Stomach smooth muscle (tissue), 2 donors: Measurements from ENCODE around the gene PDIA6.
"Not testable (repeated sequence)": the region's sequence is repeated elsewhere in the genome, so short reads cannot be mapped to it uniquely, and the experiment has no call there.

Experiments
- H3K27ac ChIP-seq: one replicate; pipeline ENCODE4 v1.7.0; 2013; ENCODE audit warnings: mild to moderate bottlenecking, low read length, inconsistent platforms
- H3K27me3 ChIP-seq, 2 donors: one replicate each; pipeline ENCODE4 v1.7.0; 2013; ENCODE audit warnings: low read length in 2 of 2; ENCODE audit not compliant: insufficient read depth in 2 of 2, control insufficient read depth in 1 of 2
- H3K36me3 ChIP-seq, 2 donors: one replicate each; pipeline ENCODE4 v1.7.0; 2013; ENCODE audit warnings: low read length in 2 of 2; ENCODE audit not compliant: control insufficient read depth in 2 of 2, insufficient read depth in 2 of 2
- H3K4me1 ChIP-seq: one replicate; pipeline ENCODE4 v1.7.0; 2013; ENCODE audit warnings: low read length; ENCODE audit not compliant: control insufficient read depth, insufficient read depth
- H3K4me3 ChIP-seq, 2 donors: one replicate each; pipeline ENCODE4 v1.7.0; 2013; ENCODE audit warnings: low read length in 2 of 2
- H3K9ac ChIP-seq, 2 donors: one replicate each; pipeline ENCODE4 v1.7.0; 2013; ENCODE audit warnings: low read length in 2 of 2, mild to moderate bottlenecking in 1 of 2
- H3K9me3 ChIP-seq, 2 donors: one replicate each; pipeline ENCODE4 v1.7.0; 2013; ENCODE audit warnings: low read length in 2 of 2; ENCODE audit not compliant: control insufficient read depth in 2 of 2
- donor health status: healthy.
- donor health status: Pancreatic carcinoma.

The PDIA6 gene

DNA sequence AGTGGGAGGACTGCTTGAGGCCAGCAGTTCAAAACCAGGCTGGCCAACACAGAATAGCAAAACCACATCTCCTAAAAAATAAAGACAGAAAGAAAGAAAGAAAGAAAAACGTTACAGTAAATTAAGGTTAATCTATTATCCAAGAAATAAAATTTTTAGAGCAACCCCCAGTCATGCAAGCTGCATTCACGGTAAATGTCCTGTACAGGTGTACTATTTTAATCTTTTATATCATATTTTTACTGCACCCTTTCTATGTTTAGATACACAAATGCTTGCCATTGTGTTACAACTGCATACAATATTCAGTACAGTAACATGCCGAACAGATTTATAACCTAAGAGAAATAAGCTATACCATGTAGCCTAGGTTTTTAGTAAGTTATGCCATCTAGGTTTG is 6.0 kb downstream of the PDIA6 start:
- peaks cover 12% of the 10 kb centered on the region for H3K4me1 ChIP-seq
- H3K27ac ChIP-seq: no peak overlapping the region
- no peak overlapping the region for H3K4me3 ChIP-seq
- H3K36me3 ChIP-seq: peaks cover 1 to 5% of the 10 kb centered on the region in 2 donors
- H3K9me3 ChIP-seq: no peaks in the 10 kb centered on the region
- no peak overlapping the region for H3K9ac ChIP-seq
- H3K27me3 ChIP-seq: no peaks in the 10 kb centered on the region

DNA sequence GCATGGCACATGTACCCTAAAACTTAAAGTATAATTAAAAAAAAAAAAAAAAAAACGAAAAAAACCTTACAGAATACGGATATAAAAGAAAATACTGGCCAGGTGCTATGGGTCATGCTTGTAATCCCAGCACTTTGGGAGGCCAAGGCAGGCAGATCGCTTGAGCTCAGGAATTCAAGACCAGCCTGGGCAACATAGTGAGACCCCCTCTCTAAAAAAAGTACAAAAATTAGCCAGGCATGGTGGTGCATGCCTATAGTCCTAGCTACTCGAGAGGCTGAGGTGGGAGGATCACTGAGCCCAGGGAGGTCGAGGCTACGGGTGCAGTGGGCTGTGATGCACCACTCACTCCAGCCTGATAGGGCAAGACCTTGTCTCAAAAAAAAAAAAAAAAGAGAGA is 6.6 kb downstream of the PDIA6 start:
- H3K27ac ChIP-seq, H3K9ac ChIP-seq, H3K4me3 ChIP-seq, H3K36me3 ChIP-seq, H3K27me3 ChIP-seq, H3K9me3 ChIP-seq, H3K4me1 ChIP-seq: not testable (repeated sequence)

DNA sequence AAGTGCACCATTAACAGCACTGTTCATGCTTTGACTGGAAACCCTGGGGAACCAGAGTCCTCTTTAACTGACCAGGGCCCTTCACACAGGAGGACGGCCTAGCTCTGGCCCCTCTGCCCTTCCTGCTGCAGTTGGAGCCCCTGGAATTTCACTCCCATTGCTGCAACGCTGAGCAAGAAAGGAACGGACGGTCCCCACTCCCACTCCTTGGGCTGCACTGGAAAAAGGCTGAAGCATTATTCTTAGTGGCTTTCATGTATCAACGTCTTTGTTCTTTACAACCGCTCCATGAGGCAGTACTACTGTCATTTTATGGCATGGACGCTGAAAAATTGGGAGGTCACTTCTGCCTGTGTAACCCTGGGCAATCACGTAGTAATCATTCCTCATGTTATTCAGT is 9.9 kb downstream of the PDIA6 start:
- H3K27ac ChIP-seq: no peak overlapping the region
- H3K9ac ChIP-seq: no peak overlapping the region
- no peaks in the 10 kb centered on the region for H3K9me3 ChIP-seq
- H3K36me3 ChIP-seq: peaks cover 9 to 12% of the 10 kb centered on the region in 2 donors
- no peak overlapping the region for H3K4me3 ChIP-seq
- no peaks in the 10 kb centered on the region for H3K4me1 ChIP-seq
- no peaks in the 10 kb centered on the region for H3K27me3 ChIP-seq

DNA sequence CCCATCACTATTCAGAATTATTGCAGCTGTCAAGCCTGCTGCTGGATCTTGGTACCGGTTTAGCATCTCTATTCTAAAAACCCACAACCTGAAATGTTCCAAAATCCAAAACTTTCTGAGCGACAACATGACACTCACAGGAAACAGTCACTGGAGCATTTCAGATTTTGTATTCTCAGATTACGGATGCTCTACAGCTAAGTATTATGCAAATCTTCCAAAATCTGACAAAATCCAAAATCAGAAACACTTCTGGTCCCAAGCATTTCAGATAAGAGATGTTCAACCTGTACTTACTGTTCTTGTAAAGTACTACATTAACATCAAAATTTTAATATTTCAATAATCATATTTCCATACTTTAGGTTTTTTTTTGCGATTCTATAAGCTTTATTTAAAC is 12.4 kb downstream of the PDIA6 start:
- Histone ChIP-seq H3K4me3 (no peak overlapping the region), H3K27me3 (no peaks in the 10 kb centered on the region), H3K27ac (no peak overlapping the region), H3K36me3 (peaks cover 17 to 29% of the 10 kb centered on the region in 2 donors), H3K9me3 (no peaks in the 10 kb centered on the region), H3K4me1 (no peaks in the 10 kb centered on the region), H3K9ac (no peak overlapping the region)

DNA sequence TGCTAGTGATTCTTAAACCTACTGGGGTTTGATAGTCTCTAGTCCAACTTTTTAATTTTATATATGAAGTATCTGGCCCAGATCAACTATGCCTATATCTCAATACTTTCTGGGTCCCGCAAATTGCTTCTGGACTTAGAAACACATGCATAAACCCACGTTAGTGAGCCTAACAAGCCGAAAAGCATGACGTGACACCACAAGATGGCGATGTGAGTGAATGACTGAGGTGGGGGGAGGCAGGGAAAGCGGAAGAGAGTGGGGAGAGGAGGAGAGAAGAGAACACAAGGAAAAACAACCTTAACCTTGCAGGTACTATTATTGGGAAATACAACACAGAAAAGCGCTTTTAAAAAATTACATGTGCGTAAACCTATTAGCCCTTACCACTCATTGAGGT is 13.8 kb downstream of the PDIA6 start:
- no peaks in the 10 kb centered on the region for H3K4me1 ChIP-seq
- H3K36me3 ChIP-seq: peaks cover 19 to 31% of the 10 kb centered on the region in 2 donors
- no peaks in the 10 kb centered on the region for H3K9me3 ChIP-seq
- no peaks in the 10 kb centered on the region for H3K27me3 ChIP-seq
- no peak overlapping the region for H3K4me3 ChIP-seq
- no peak overlapping the region for H3K27ac ChIP-seq
- no peak overlapping the region for H3K9ac ChIP-seq

DNA sequence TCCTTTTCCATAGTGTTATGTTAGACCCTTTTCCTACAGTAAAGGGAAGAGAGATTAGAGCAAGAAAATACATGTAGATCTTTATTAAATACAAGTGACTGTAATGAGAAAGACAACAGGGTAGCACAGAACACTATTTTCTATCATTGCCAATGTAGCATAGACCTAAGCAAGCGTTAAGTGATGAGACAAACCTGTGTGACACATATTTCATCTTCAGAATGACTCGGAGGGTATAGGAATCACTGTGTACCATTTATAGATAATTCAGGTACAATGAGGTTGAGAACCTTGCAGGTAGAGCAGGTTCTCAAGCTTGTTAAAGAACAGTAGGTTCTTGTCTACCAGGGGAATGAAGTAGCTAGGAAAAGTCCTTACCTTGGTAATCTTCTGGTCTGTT is 15.9 kb downstream of the PDIA6 start:
- H3K9me3 ChIP-seq: no peaks in the 10 kb centered on the region
- H3K27me3 ChIP-seq: no peaks in the 10 kb centered on the region
- no peak overlapping the region for H3K4me3 ChIP-seq
- H3K4me1 ChIP-seq: no peaks in the 10 kb centered on the region
- no peak overlapping the region for H3K9ac ChIP-seq
- H3K27ac ChIP-seq: no peak overlapping the region
- H3K36me3 ChIP-seq: peaks cover 25 to 44% of the 10 kb centered on the region in 2 donors

DNA sequence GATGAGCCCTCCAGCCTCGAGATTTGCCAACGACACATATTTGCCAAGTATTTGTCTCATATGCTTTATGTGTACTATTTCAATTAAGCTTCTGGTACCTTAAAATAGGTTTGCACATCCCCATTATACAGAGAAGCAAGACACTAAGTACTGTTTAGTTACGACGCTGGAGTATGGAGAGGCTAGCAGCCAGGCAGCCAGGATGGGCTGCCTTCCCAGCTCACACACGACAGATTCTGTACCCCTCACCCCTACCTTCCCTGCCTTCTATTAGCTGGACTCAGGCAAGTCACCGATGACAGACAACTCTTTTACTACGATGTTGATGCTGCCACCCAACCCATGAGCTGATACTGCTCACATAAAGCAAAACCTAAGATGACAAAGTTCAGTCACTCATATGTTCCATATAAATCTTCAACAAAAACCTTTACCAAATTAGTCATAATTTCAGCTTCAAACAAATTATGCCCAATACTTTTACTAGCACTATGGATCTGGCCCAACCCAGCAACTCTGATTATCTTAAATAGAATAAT is 17.0 kb downstream of the PDIA6 start:
- Histone ChIP-seq H3K4me1 (no peaks in the 10 kb centered on the region), H3K4me3 (no peak overlapping the region), H3K27ac (no peak overlapping the region), H3K9ac (no peak overlapping the region), H3K27me3 (no peaks in the 10 kb centered on the region), H3K9me3 (no peaks in the 10 kb centered on the region), H3K36me3 (peaks cover 25 to 46% of the 10 kb centered on the region in 2 donors)

DNA sequence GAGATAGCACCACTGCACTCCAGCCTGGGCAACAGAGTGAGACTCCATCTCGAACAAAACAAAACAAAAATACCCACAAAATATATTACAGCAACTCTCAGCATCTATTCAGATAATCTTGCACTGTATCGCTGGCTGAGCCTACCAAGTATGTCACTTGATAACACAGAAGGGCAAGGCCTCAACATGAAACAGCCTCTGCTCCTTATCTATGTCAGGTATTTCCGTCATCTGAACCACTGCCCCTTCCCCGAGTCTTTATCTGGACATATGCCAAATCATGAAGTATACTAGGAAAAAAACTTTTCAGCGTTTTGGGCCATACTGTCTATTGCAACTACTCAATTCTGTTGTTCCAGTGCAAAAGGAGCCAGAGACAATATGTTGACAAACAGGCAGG is 17.7 kb downstream of the PDIA6 start:
- peaks cover 28 to 50% of the 10 kb centered on the region in 2 donors for H3K36me3 ChIP-seq
- H3K27me3 ChIP-seq: no peaks in the 10 kb centered on the region
- H3K9ac ChIP-seq: no peak overlapping the region
- H3K4me3 ChIP-seq: no peak overlapping the region
- H3K4me1 ChIP-seq: no peaks in the 10 kb centered on the region
- no peak overlapping the region for H3K27ac ChIP-seq
- no peaks in the 10 kb centered on the region for H3K9me3 ChIP-seq

DNA sequence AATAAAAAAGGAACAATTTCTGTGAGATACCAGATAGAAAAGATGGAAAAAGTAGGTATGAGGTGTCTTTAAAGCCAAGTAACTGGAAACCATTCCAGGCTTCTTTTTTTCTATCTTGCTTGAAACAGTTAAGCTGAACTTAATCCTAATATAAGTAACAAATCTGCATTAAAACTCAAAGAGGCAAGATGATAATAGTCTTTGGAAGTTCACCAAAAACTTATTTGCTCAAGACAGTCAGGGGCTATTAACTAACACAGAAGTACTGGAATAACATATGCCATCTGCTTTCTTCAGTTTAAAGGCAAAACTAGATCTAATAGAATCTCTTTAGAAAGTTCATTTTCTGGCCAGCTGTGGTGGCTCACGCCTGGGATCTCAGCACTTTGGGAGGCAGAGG is 18.8 kb downstream of the PDIA6 start:
- no peaks in the 10 kb centered on the region for H3K4me1 ChIP-seq
- no peak overlapping the region for H3K27ac ChIP-seq
- H3K36me3 ChIP-seq: peaks cover 38 to 56% of the 10 kb centered on the region in 2 donors
- no peak overlapping the region for H3K4me3 ChIP-seq
- no peaks in the 10 kb centered on the region for H3K9me3 ChIP-seq
- H3K9ac ChIP-seq: no peak overlapping the region
- H3K27me3 ChIP-seq: no peaks in the 10 kb centered on the region

DNA sequence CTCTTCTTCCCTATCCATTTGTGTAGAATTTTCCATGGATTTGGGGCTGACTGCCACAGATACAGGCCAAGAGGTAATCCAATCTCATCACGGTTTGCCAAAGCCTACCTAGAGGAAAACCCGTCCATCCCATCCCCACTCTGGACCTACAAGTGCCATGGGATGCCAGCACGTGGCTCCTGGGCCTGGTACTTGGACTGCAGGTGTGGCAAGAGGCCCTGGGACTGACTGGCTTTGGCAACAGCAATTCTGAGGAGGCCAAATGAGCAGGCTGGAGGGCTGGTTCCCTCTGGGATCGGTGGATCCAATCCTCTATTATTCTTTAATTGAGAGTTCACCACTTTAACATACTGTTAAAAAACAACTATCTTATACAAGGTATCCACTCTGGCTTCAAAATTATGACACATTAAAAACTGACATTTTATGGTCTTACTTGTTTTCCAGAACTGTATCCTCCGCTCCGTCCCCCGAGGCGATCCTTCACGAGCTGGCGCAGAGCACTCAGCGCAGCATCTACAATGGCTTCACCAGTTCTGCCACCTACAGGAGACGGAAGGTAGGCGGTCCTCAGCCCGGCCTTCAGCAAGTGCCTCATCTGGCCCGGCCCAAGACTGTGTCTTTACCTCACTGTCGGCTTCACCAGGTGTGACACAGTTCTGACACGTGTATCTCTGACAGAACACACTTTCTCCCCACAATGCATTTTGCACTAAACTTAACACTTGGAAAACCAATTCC is 19.8 kb downstream of the PDIA6 start:
- Histone ChIP-seq H3K4me1 (no peaks in the 10 kb centered on the region), H3K9me3 (no peaks in the 10 kb centered on the region), H3K4me3 (no peak overlapping the region), H3K27me3 (no peaks in the 10 kb centered on the region), H3K9ac (no peak overlapping the region), H3K27ac (no peak overlapping the region), H3K36me3 (peaks cover 47 to 65% of the 10 kb centered on the region in 2 donors)

DNA sequence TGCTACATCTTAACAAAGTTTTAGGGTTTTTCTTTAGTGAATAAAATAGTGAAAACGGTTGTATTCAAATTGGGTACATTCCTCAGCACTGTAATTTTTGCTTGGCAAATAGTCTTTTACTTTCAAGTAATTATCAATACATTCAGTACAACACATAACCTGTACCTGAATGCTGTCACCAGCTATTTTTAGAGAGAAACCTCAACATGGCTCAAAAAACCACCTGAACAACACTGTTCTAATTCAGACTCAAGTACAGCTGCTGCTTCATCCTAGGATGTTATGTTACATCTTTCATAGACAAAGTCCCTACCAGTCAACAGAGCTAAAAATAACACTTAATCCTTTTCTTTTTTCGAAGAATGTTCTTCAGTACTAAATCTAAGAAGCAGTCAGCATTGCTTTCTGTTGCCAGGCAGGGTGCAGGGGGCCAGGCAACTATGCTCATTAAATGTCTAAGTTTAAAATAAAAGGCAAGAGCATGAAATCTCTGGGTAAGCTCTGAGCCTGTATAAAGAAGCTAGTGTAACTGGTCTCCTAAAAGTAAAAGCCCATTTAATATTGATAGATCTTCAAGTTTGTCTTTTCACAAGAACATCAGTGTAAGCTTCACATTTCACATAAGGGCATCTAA is 20.5 kb downstream of the PDIA6 start:
- H3K4me3 ChIP-seq: no peak overlapping the region
- no peaks in the 10 kb centered on the region for H3K9me3 ChIP-seq
- H3K27ac ChIP-seq: no peak overlapping the region
- peaks cover 51 to 67% of the 10 kb centered on the region in 2 donors for H3K36me3 ChIP-seq
- no peaks in the 10 kb centered on the region for H3K27me3 ChIP-seq
- no peaks in the 10 kb centered on the region for H3K4me1 ChIP-seq
- no peak overlapping the region for H3K9ac ChIP-seq
